Vagina (tissue), 2 donors: ENCODE results near the gene CST7.

ENCODE experiments used
- POLR2A ChIP-seq, 2 donors: fragments of 450-650 bp; IDR thresholded peaks; one replicate each; pipeline ENCODE4 v1.6.1; 2017; ENCODE audit warnings: antibody characterized with exemption in 2 of 2, mild to moderate bottlenecking in 2 of 2, moderate library complexity in 2 of 2
- POLR2AphosphoS5 ChIP-seq, 2 donors: sonication (generic); formaldehyde crosslinking; IDR thresholded peaks; one replicate each; pipeline ENCODE4 v1.9.0; 2017; ENCODE audit warnings: antibody characterized with exemption in 2 of 2, mild to moderate bottlenecking in 2 of 2, low read depth in 1 of 2; ENCODE audit not compliant: insufficient read depth in 1 of 2
- TF ChIP-seq, protein P1 (sequence below), 3 experiments: fragments of 450-650 bp in 2 of 3; fragments of 200-600 bp in 1 of 3; sonication (generic) in 1 of 3; IDR thresholded peaks; one replicate each; pipeline ENCODE4 v1.5.1; 2017 to 2019; ENCODE audit warnings: antibody characterized with exemption in 3 of 3, mild to moderate bottlenecking in 2 of 3, moderate library complexity in 2 of 3

GRCh38 chr20:24958506-24959385, 9.7 kb downstream of the CST7 start:
- TF ChIP-seq, protein P1, sequence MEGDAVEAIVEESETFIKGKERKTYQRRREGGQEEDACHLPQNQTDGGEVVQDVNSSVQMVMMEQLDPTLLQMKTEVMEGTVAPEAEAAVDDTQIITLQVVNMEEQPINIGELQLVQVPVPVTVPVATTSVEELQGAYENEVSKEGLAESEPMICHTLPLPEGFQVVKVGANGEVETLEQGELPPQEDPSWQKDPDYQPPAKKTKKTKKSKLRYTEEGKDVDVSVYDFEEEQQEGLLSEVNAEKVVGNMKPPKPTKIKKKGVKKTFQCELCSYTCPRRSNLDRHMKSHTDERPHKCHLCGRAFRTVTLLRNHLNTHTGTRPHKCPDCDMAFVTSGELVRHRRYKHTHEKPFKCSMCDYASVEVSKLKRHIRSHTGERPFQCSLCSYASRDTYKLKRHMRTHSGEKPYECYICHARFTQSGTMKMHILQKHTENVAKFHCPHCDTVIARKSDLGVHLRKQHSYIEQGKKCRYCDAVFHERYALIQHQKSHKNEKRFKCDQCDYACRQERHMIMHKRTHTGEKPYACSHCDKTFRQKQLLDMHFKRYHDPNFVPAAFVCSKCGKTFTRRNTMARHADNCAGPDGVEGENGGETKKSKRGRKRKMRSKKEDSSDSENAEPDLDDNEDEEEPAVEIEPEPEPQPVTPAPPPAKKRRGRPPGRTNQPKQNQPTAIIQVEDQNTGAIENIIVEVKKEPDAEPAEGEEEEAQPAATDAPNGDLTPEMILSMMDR (IDR thresholded peaks at IDR 0.05), result no peak
- no peak for TF ChIP-seq POLR2A (IDR thresholded peaks at IDR 0.05)
- TF ChIP-seq POLR2AphosphoS5 (IDR thresholded peaks at IDR 0.05; ENCODE audit: insufficient read depth in 1 of 2, low read depth in 1 of 2), result no peak
